Bone marrow (tissue), 2 donors: ENCODE results near the gene ZNF683.
"Not testable (repeated sequence)": the region's sequence is repeated elsewhere in the genome, so short reads cannot be mapped to it uniquely, and the experiment has no call there.

ENCODE experiments used
- DNase-seq, 2 donors: peaks; one replicate each; lab custom pipeline; 2025; lab: John Stamatoyannopoulos, UW

ZNF683 gene

DNA sequence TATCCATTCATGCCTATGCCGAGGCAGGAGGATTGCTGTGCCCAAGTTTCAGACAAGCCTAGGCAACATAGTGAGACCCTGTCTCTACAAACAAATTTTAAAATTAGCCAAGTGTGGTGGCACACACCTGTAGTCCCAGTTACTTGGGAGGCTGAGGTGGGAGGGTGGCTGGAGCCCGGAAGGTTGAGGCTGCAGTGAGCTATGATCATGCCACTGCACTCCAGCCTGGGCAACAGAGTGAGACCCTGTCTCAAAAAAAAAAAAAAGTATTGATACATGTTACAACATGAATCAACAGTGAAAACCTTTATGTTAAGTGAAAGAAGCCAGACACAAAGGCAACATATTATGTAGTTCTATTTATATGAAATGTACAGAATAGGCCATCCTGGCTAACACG lies 12.5 kb upstream of the ZNF683 start:
- not testable (repeated sequence) for DNase-seq

DNA sequence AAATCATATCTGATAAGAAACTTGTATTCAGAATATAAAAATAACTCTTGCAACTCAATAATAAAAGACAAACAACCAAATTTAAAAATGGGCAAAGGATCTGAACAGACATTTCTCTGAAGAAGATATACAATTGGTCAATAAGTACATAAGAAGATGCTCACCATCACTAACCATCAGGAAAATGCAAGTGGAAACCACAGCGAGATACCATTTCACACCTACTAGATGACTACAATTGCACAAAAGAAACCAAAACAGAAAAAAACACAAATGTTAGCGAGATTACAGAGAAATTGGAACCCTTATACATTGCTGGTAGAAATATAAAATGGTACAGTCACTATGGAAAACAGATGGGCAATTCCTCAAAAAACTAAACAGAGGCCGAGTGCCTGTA lies 11.5 kb upstream of the ZNF683 start:
- no peak for DNase-seq

DNA sequence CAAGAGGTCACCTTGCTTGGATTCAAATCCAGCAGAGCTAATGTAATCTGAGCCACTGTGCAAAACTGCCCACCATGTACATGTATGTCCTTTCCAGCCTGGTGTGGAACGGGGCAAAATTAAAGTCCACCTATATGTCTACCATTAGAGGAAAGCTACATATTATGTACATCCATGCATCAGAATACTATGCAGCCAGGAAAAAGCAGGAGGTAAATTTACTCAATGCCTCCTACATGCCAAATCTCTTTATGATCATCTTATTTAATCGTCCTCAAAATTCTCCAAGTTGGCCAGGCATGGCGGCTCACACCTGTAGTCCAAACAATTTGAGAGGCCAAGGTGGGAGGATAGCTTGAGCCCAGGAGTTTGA lies 6.3 kb upstream of the ZNF683 start:
- DNase-seq = no peak

DNA sequence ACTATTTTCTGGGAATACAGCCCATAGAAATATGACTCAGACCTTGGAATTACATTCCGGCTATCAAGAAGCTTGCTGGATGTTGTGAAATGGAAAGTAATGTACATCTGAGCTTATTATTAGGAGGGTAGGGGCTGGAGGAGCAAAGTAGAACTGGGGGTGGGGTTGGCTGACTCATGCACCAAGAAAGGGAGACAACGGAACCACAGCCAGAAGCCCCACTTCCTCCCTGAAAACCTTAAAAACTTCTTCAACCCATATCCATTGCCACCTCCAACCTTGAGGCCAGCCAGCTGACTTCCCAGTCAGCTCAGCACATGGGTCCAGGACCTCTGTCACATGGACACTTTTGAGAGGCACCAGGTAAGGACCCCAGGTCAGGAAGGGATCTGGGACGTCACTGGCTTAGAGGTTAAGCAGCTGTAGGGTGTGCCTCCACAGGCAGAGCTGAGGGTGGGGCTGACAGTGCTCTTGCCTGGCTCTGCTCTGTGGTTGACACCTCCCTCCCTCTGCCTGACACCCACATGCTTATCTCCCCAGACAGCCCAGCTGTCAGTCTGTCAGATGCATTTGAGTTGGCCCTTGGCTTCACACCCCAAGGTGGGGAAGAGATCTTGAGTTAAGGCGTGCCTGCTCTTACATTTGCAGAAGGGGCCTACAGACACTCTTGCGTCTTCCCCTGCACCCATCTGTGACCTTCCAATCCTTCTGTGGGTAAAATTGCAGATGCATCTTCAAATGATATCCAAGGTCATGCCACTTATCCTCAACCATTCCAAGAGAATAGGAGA lies 5.7 kb upstream of the ZNF683 start:
- peak; percentile 13 to 95 for DNase-seq

DNA sequence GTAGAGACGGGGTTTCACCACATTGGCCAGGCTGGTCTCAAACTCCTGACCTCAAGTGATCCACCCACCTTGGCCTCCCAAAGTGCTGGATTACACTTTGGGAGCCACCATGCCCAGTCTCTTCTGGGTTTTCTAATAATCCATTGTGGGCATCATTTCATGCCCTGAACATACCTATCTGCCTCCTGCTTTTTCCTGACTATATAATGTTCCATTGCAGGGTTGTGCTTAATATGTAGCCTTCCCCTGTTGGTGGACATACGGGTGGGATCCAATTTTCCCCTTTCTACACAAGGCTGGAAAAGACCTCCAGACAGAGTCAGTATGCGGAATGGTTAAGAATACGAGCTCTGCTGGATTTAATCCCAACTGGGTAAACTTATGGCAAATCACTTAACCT lies 3.5 kb upstream of the ZNF683 start:
- DNase-seq = no peak

DNA sequence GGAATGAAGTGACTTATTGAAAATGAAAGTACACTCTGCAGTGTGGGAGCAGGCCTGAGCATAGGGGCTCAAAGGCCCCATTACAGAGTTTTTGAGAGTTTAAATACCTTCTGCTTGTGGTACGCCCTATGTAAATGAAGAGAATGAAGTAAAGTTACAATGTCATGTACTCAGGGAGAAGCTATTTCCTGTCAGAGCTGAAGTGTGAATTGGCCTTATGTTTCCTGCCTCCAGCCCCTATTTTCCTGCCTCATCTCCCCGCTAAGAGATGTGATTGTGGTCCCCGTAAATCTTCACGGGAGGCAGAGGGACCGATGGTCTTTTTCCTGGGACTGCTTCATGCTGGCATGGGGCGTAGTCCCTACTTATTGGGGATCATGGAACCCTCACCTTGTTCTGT lies 2.5 kb upstream of the ZNF683 start:
- peak in 1 of 2 donors; percentile 64 for DNase-seq

DNA sequence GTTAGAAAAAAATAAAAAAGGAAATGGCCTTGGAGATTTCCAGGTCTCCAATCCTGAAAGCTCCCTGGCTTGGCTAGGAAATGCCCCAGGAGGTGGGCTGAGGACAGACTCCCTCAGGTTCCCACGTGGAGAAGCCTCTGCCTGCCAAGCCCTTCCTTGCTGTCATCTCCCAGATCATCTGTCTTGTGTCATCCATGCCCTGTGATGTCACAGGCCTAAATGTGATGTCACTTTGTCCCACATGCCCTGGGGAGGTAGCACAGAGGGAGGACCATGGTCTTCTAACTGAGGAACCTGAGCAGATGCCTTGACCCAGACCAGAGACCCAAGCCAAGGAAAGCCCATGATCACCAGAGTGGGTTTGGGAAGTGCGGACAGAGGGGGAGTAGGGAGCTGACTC lies 1.8 kb upstream of the ZNF683 start:
- not testable (repeated sequence) for DNase-seq

DNA sequence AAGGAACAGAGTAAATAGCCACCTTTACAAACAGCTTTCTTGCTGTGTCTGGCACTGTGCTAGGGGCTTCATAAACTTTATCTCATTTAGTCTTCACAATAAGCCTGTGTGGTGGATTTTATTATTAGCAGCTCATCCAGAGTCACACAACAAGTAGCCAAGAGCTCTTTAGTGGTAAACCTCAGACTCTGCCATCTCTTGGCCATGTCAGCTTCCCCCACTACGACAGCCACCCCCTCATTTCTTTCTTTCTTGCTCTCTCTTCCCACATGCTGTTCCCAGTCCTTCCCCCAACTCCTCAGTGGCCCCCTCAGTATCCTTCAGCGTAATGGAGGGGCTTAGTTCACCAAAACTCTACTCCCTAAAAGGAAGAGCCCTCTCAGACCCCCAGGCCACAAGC lies 1.2 kb upstream of the ZNF683 start:
- no peak for DNase-seq

DNA sequence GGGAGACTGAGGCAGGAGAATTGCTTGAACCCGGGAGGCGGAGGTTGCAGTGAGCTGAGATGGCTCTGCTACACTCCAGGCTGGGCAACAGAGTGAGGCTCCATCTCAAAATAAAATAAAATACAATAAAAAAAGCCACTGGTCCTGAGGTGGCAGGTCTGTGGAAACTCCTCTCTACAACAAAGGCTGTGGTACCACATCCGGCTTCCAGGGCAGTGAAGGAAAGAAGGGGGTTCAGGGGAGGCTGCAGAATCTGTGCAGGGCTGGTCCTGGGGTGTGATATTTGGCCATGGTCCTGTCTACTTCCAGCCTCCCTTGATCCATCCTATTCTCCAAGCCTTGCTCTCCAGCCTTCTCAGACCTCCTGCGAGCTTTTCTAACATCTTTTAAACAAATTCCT lies 731 bp upstream of the ZNF683 start:
- no peak for DNase-seq

DNA sequence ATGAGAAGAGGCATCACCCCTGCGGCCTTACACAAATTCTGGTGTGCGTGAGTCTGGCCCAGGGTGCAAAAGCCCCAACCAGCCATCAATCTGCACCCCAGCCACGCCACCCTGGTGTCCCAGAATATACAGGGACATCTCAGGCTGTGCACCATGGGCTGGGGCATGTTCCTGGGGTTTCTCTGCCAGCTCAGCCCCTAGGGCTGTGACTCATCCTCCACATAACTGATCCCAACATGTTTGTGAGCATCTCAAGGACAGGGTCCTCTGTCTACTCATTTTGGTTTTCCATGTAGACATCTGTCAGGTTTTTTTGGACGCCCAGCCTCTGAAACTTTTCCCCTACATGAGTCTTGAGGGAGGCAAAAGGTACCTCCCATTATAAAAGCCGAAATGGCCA lies 511 bp downstream of the ZNF683 start:
- no peak for DNase-seq

DNA sequence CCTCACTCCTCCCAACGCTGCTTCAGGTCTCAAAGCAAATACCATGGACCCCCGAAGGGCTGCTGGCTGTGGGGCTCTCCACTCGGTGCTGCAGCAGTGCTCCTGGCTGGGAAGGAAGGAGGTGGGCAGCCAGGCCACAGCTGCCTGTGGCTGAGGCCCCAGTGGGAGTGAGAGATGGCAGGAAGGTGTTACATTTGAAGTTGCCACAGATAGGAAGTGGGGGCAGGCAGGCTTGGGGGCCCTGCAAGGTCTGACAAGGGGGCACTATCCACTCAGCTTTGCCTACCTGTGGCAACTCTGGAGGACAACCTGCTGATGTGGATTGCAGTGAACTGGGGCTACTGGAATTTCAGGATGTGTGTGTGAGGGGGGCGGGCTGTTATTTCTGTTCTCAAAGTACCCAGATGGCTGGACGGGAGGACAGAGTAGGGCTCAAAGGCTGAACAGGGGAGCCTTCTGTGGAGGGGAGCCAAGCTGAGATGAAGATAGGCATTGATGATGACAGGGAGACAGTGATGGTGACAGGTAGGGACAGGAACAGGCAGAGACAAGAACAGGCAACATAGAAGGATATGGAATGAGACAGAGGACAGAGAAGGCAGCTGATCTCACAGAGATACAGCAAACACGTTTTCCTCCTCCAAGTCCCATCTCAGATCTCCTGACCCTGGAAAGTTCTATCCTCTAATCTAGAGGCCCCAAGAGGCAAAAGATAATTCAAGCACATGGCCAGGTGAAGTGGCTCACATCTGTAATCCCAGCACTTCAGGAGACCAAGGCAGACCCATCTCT lies 1.8 kb downstream of the ZNF683 start:
- DNase-seq = no peak

DNA sequence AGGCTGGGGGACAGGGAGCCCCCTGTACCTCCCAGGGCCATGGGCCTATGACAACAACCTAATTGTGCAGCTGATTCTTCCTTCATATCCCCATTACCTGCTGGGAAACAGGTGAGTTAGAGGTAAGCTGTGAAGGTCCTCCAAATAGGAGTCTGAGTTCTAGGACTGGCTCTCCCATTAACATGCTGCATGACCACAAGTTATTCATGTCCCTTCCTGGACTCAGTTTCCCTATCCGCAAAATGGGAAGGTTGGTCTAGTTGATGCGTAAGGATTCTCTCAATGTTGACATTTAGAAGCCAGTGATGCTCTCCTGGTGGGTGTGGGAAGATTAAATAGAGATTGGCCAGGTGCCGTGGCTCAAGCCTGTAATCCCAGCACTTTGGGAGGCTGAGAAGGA lies 4.1 kb downstream of the ZNF683 start:
- no peak for DNase-seq

DNA sequence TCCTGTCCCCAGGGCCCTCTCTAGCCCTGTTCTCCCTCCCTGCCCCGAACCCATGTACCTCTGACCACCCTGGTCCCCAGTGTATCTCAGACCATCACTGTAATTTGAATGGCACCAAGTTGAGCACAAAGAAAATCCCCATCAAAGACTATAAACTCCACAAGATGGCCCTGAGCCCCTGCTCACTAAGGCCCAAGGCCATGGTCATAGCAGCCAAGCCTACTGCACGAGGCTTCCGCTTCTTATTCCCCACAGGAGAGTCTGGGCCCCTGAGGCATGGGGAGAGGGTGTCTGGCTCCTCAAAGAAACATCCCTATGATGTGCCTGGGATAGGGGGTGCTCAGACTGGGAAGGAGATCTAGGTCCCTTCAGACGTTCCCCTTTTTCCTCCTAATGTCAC lies 4.5 kb downstream of the ZNF683 start:
- no peak for DNase-seq

DNA sequence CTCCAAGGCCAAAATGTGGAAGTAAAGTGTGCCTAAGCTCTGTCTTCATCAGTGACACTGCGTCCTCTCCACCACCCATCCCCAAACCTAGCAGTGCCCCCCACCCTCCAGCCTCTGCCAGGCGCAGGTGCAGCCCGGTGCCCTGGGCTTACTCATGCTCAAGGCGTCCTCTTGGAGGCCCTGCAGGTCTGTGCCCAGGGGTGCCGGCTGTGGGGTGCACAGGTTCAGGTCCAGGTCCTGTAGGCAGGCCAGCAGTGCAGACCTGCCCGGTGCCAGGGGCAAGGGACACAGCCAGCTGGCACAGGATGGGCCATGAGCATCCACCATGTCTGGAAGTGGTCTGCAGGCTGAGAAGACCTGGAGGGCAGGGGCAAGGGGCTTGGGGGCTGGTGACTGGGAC lies 5.1 kb downstream of the ZNF683 start:
- DNase-seq = no peak

DNA sequence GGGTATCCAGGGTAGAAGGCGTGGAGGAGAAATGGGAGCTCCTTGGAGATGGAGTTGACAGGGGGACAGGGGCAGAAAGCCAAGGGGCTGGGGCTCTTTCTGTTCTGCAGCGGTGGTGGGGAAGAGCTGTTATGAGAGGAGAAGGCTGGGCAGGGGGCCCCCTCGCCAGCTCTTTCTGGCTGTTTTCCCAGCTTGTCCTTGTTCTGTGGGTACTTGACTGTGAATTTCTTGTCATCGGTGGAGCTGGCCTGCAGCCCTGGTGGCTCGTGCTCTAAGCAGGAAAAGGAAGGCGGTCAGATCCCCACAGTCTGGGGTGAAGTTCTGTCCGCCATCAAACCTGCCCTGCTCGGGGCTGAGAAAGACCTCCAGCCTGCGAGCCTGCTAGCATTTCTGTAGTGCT lies 7.6 kb downstream of the ZNF683 start:
- DNase-seq = no peak

DNA sequence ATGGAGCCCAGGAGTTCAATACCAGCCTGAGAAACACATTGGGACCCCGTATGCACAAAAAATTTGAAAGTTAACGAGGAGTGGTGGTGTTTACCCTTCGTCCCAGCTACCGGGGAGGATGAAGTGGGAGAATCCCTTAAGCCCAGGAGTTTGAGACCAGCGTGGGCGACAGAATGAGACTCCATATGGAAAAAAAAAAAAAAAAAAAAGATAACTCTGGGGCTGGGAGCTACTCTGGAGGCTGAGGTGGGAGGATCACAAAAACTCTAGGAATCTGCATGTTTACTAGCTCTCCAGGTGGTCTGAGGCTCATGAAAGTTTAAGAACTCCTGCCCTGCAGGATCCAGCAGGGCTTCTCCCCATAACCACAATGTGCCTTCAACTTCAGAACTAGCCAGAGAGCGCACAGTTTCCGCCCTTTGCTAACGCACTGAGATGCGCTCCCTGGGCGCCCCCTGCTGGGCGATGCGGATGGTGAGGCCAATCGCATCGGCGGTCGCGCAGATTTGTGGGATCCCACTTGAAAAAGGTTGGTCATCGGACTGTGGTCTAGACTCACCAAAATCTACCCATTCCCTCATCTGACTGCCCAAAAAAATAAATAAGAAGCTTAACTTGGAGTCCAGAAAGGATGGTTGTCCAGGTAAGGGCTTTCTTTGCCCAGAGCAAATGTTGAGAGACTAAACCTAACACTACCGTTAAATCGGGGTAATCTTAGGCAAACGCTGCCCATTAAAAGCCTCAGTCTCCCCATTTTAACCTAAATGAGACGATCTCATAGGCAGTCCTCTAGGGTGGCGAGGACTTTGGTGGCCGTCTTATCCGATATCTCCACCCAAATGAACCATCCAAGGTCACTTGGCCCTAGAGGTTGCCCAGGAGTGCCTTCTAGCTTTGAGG lies 8.8 kb downstream of the ZNF683 start:
- DNase-seq = peak; percentile 51 to 83

DNA sequence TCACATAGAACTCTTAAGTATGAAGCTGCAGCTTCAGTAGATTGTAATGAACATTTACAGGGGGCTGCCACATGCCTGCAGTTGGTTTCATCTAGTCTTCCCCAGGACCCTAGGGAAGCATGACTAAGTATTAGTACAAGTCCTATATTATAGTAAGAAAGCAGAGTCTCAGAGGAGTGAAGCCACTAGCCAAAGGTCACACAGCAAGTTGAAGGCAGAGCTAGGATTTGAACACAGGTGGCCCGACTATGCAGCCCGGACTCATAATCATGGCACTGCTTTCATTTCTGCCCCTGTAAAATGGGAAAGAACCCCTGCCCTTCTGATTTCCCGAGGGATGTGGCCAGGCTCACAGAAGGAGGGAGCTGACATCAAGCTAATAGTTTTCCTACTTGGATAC lies 10.2 kb downstream of the ZNF683 start:
- no peak for DNase-seq

DNA sequence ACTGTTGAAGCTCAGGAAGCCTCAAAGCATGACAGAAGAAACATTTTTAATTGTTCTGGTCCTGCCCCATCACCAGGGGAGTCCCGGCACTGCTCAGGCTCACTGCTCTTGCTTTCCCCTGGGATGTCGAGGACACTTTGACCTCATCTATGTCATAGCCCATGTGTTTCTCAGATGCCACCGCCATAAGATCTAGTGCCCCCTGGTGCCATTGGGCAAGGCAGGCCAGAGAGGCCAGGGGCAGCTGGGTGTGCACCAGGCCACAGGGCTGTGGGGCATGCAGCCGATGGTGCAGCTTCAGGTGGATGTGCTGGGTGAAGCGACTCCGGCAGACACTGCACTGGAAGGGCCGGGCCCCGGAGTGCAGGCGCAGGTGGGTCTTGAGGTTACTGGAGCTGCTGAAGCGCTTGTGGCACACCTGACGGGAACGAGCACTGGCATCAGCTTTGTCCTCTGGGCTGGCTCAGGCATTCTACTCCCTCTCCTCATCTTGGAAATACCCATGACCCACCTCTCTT lies 10.9 kb downstream of the ZNF683 start:
- no peak for DNase-seq

DNA sequence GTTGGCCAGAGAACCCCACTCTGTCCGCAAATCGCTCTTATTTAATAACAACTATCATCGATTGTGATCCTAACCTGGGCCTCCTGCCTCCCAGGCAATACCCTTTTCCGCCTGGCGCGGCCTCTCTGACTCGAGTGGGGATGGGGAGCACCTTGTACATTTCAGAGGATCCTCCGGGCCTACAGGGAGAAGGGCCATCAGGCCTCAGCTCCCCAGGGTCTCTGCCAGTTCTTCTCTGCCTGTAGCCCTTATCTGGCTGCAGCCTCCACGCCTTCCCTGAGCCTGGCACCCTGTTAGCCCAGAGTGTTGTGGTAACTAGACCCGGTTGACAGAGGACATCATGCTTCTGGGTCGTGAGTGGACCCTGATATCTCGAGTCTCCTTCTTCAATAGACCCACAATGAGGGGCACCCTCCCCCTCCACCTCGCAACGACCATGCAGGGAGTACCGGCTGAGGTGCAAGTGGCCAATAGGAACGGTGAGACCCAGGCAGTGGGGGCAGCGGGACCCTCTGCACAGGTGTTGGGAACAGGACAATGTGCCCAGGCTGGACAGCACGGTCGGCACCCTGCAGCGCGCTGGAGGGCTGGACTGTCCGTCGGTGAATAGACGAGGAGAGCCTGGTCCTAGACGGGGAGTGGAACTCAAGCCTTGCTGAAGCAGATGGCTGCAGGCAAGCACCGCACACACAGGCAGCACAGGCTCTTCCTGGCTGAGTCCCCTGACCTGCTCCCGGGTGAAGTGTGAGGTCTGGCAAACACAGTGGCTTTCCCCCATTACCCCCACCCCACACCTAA lies 11.5 kb downstream of the ZNF683 start:
- DNase-seq = no peak

DNA sequence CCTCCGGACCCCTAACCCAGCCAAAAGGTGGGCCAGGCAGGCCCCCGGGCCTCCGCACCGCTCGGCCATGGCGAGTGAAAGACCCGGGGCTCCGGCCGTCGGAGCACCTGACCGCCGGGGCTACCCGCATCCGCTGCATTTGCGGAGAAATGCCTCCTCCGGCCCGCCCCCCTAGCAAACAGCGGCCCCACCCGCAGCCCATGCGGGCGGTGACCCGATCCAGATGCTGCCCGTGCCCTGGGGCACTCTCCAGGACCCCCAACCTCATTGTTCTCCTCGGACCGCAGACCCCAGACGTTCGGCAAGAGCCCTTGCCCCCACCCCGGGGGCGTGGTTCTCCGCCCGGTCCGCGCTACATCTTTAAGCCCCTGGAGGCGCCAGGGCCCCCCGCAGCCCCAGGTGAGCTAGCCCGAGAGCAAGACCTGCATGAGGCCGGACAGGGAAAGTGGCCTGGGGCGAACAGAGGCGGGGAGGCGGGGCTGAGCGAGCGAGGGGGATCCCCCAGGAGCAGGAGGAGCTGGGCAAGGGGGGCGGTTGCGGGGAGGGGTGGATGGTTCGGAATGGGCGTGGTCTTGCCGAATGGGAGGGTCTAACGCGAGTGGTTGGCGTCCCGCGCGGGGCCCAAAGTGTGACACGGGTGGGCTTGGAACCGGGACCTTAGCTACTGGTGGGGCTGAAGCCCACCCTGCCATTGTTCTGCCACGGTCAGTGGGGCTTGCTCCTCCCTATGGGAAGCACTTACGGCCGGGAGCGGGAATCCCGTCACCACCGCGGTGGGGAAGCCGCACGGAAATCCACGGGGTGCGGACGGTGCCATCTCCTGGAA lies 12.4 kb downstream of the ZNF683 start:
- DNase-seq = no peak
